HG02571 (cell line): ENCODE data around the gene SAP30.

Source experiments
- ATAC-seq: cut with Tn5 transposase; IDR thresholded peaks from one replicate; pipeline ENCODE4 v1.9.1; 2021; ENCODE audit warnings: mild to moderate bottlenecking, moderate library complexity; ENCODE audit not compliant: unreplicated experiment

The SAP30 gene

GRCh38 chr4:173413036-173413435, 42.3 kb downstream of the SAP30 start:
- ATAC-seq = no peak

GRCh38 chr4:173414456-173414855, 43.7 kb downstream of the SAP30 start:
- no peak for ATAC-seq

- no peak for ATAC-seq
These were observed 44.3 kb downstream of the SAP30 start for GRCh38 chr4:173415092-173415491.

DNA sequence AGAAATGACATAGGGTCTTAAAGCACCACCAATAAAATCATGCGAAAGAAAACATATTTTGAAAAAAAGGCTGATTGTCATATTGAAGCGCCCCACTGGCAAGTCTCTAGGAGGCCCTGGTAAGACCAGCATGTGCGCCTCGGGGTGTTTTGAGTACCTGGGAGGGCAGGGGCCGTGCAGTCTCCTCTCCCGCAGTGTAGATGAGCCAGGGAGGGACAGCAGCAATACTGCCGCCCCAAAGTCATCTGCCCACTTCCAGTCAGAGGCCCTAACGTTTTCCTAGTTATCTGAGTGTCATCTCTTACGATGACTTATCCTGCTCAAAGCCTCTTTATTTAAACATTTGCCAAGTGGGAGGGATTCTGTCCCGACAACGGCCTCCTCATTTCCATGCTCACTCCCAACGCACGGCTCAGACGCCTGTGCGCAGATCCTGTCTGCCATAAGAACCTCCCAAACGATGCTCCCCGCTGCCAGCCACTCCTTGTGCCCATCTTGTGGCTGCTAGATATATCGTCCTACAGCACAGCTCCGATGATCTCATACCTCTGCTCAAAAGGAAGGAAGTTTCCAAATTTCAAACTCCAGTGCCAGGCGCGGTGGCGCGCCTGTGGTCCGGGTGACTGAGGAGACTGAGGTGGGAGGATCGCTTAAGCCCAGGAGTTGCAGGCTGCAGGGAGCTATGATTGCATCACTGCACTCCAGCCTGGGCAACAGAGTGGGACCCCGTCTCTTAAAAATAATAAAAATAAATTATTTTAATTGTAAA, 45.3 kb downstream of the SAP30 start:
- ATAC-seq = no peak

DNA sequence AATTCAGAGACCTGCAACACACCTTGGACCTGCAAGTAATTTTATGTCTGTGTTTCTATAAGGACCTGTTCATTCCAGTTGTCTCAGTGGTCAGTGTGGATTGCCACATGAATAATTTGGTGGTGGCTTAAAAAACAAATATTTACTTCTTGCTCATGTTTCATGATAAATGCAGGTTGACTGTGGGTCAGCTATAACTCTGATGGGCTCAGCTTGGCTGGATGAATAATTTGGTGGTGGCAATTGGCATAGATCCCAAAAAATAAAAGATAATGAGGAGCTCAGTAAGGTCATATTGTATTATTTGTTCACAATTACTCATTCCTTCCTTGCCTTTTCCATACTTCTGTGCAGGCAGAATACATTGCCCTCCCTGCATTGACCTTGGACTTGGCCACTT, 47.1 kb downstream of the SAP30 start:
- no peak for ATAC-seq

GRCh38 chr4:173418639-173419038, 47.9 kb downstream of the SAP30 start:
- no peak for ATAC-seq

DNA sequence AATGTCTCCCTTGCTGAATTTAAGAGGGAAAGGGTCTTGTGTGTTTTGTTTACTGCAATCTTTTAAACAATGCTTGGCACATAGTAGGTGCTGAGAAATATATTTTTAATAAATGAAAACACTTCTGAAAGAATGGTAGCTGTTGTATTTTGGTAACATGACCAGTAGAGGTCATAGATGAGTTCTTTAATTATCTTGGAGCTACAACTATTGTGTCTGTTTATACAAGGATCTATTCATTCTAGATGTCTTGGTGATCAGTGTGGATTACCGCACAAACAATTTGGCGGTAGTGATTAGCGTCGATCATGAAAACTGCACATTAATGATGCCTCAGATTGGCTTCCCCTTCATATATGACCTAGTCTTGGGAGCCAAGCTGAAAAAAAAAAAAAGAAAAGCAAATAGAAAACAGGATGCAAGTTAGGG, 49.6 kb downstream of the SAP30 start:
- no peak for ATAC-seq

DNA sequence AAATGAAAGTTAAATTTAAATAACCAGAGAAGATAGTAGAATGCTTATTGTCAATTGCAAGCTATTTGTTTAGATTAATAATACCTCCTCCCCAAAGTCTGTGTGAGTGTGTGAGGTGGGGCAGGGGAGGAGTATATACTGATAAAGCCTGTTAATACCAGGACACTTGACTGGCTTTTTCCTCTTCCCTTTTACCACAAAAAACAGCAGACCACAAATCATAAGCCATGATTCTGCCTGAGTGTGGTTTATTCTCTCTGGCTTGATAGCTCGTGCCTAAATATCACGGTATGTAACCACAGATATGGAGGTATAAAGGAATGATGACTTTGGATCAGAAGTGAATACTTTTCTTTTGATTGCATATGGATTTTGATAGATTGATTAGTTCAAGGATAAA, 50.0 kb downstream of the SAP30 start:
- ATAC-seq = no peak

DNA sequence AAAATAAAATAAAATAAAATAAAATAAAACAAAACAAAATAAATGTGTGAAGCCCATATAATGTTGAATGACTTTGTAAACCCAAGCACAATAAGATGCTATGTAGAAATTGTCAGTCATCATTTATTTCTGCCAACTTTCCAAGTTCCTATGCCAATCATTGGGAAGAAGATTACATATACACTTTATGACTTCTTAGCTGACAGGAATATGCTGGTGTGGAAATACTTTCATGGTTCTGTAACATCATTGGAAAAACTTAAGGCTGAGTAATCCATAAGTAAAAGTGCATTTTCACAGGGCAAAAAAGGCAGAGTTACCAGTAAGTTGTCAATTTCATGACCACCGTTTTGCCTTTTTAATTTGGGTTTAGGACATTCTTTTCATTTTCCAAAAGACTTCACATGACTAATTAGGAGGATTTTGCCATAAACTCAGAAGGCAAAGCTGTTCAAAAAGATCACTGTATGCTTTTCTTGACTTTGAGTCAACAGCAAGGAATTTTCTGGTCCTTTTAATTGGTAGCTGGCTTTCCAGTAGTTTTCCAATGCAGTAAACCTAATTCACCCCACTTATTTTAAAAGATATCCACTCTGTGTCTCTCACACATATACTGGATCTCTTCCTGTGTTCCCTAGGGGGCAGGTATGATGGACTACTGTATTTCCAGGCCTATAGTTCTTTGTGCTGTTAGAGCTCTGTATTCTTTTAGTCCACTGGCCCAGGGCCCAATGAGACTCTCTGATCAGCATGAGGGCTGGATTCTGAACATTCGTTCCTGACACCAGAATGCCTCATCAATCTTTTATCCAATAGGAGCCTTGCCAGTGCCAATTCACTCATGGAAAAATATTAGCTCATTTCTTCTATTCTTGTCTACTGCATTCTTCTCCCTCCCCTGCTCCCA, 54.4 kb downstream of the SAP30 start:
- ATAC-seq = no peak

DNA sequence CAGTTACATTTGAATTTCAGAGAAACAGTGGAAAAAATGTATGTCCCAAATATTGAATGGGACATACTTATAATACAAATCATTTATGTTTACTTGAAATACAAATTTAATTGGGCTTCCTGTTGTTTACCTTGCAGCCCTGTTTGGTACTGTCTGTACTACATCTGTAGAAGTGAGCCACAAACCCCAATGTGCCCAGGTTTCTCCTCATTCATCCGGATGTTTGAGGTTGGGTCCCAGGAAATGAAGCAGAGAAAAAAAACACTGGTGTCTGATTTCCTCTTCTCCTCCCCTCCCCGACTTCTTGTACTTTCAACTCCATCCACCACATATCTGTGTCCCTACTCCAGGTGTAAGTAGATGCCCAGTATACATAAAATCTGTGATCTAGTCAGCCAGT, 55.3 kb downstream of the SAP30 start:
- ATAC-seq = no peak
